HepG2 (cell line): ENCODE data around the gene USP27X. TPM values are rescaled to one million over a fixed set of nuclear protein-coding genes. Genes with fewer than 3 reads are reported as not detected.

ENCODE experiments used
- ATAC-seq: fragments of 200-7000 bp; cut with Tn5 transposase; 3 replicates; pipeline ENCODE4 v1.9.1; 2020; ENCODE audit warnings: mild to moderate bottlenecking, moderate library complexity
- BruUV-seq: library from RNA; stranded (reverse); fragments of 400-500 nt; replicated peaks from 2 replicates; lab custom pipeline; 2021; lab: Mats Ljungman, UMichigan
- CTCF ChIA-PET: fragments of 300-600 bp; formaldehyde crosslinking; extraction: SDS; loops from one replicate; lab custom pipeline; 2021; ENCODE audit warnings: low total read pairs, inconsistent platforms, low intra/inter-chr PET ratio; lab: Yijun Ruan, JAX
- POLR2A ChIA-PET: fragments of 350-600 bp; sonication (Branson Sonifier 250); formaldehyde crosslinking; loops from one replicate; lab custom pipeline; 2020; ENCODE audit warnings: antibody characterized with exemption, inconsistent platforms; lab: Yijun Ruan, JAX
- DNase-seq: peaks from one replicate; pipeline ENCODE4 v3.0.0-alpha.2; 2015; ENCODE audit warnings: low spot score
- FAIRE-seq: peaks from 3 replicates; lab custom pipeline; 2011; peaks lifted over from hg19 to GRCh38; lab: Jason Lieb, UNC
- H2AFZ ChIP-seq: one replicate; pipeline ENCODE4 v1.6.1; 2011; ENCODE audit warnings: low read length, inconsistent platforms
- H3K27ac ChIP-seq: fragments of 300-600 bp; 3 replicates; pipeline ENCODE4 v1.8.0; 2011; ENCODE audit warnings: mixed run types, mild to moderate bottlenecking, mixed read lengths, low read length, inconsistent platforms; ENCODE audit not compliant: insufficient read depth; ENCODE audit errors: extremely low read length
- H3K27me3 ChIP-seq, 2 experiments: fragments of 200-600 bp in 1 of 2; 2 replicates in 1 of 2; 3 replicates in 1 of 2; pipeline versions ENCODE4 v1.6.0 to v1.8.0; 2011; ENCODE audit warnings: low read length in 2 of 2, mild to moderate bottlenecking in 2 of 2, moderate library complexity in 2 of 2, inconsistent platforms in 1 of 2; ENCODE audit not compliant: insufficient read depth in 2 of 2, control insufficient read depth in 1 of 2
- H3K36me3 ChIP-seq, 2 experiments: fragments of 200-600 bp in 1 of 2; replicated peaks in 1 of 2; 2 replicates in 1 of 2; 3 replicates in 1 of 2; pipeline versions ENCODE4 v1.5.1 to v1.8.0; 2011; ENCODE audit warnings: low read length in 2 of 2, inconsistent platforms in 1 of 2; ENCODE audit not compliant: insufficient read depth in 2 of 2, control insufficient read depth in 1 of 2
- H3K4me1 ChIP-seq: 2 replicates; pipeline ENCODE4 v1.5.1; 2012; ENCODE audit warnings: low read length, inconsistent platforms; ENCODE audit not compliant: insufficient read depth
- H3K4me2 ChIP-seq: 2 replicates; pipeline ENCODE4 v1.6.0; 2011; ENCODE audit warnings: low read depth, low read length, inconsistent platforms
- H3K4me3 ChIP-seq, 3 experiments: fragments of 200-600 bp in 1 of 3; sonication (generic), shearing (Covaris generic) in 1 of 3; replicated peaks in 1 of 3; 2 replicates each; pipeline ENCODE4 v1.5.1; 2011 to 2016; ENCODE audit warnings: low read length in 3 of 3, inconsistent platforms in 2 of 3, low read depth in 2 of 3, mild to moderate bottlenecking in 2 of 3, control low read depth in 1 of 3, mixed read lengths in 1 of 3; ENCODE audit not compliant: insufficient read depth in 1 of 3
- H3K79me2 ChIP-seq: one replicate; pipeline ENCODE4 v1.6.1; 2011; ENCODE audit warnings: low read length, inconsistent platforms; ENCODE audit not compliant: insufficient read depth
- H3K9ac ChIP-seq: 2 replicates; pipeline ENCODE4 v1.6.0; 2011; ENCODE audit warnings: mild to moderate bottlenecking, low read depth, low read length, inconsistent platforms; ENCODE audit not compliant: insufficient read depth
- H3K9me3 ChIP-seq: 2 replicates; pipeline ENCODE4 v1.5.1; 2012; ENCODE audit warnings: mild to moderate bottlenecking, low read length
- H4K20me1 ChIP-seq: 2 replicates; pipeline ENCODE4 v1.6.0; 2011; ENCODE audit warnings: inconsistent platforms, mild to moderate bottlenecking, low read length, moderate library complexity; ENCODE audit not compliant: insufficient read depth
- FOXP1 ChIP-seq, 2 experiments: fragments of 450-650 bp in 1 of 2; IDR thresholded peaks; 2 replicates each; pipeline ENCODE4 v1.6.1; 2017 to 2018; ENCODE audit warnings: antibody characterized with exemption in 1 of 2
- HMG20A ChIP-seq: IDR thresholded peaks from 2 replicates; pipeline ENCODE4 v1.6.1; 2016; ENCODE audit warnings: borderline replicate concordance
- MIER3 ChIP-seq: IDR thresholded peaks from 2 replicates; pipeline ENCODE4 v1.6.1; 2016; ENCODE audit warnings: missing compliant biosample characterization, borderline replicate concordance
- NR2F2 ChIP-seq: IDR thresholded peaks from 2 replicates; pipeline ENCODE4 v1.6.1; 2012; ENCODE audit warnings: low read depth, inconsistent platforms, borderline replicate concordance
- RXRA ChIP-seq: sonication (generic); formaldehyde crosslinking; IDR thresholded peaks from 2 replicates; pipeline ENCODE4 v1.5.1; 2020; ENCODE audit warnings: missing genetic modification reagents
- WGBS: methylation state at CpG from one replicate; pipeline ENCODE4 v1.1.6; 2017; ENCODE audit warnings: low lambda C conversion rate; 5-methylcytosine and 5-hydroxymethylcytosine counted together
- in situ Hi-C: cut with HindIII; loops from 2 replicates; pipeline ENCODE4 v1.10.0; 2017; ENCODE audit warnings: low pct_unique_long_range_greater_than_20kb; ENCODE audit not compliant: extremely low pct_ligation_motif_present
- intact Hi-C: fragments of 100-400 bp; cut with micrococcal nuclease; formaldehyde crosslinking; loops from one replicate; pipeline ENCODE4 v1.10.0; 2022; ENCODE audit not compliant: unreplicated experiment
- polyA plus RNA-seq, 8 experiments: library from polyadenylated mRNA; depleted of rRNA in 3 of 8; stranded (reverse) in 7 of 8; unstranded in 1 of 8; fragments of >200 nt; fragmentation: Illumina TruSeq in 4 of 8; extraction: Trizol in 4 of 8; gene quantifications; 2 replicates each; pipeline versions ENCODE4 v1.2.1 to v1.2.3, GENCODE V29; 2011 to 2016; ENCODE audit warnings: low read depth in 4 of 8, missing spikeins in 1 of 8, mixed read lengths in 1 of 8; ENCODE audit not compliant: insufficient read depth in 1 of 8
- total RNA-seq, 5 experiments: library from RNA; depleted of rRNA; stranded (reverse); fragments of >200 nt; fragmentation: Illumina TruSeq; extraction: Trizol; gene quantifications; 2 replicates each; pipeline ENCODE4 v1.2.3, GENCODE V29; 2016; ENCODE audit warnings: low read depth in 1 of 5
- TF ChIP-seq, protein P1 (sequence below): IDR thresholded peaks from 2 replicates; pipeline ENCODE4 v1.4.0; 2020; ENCODE audit warnings: mild to moderate bottlenecking, missing genetic modification reagents
- TF ChIP-seq, protein P2 (sequence below), 2 experiments: sonication (generic) in 1 of 2; formaldehyde crosslinking in 1 of 2; IDR thresholded peaks; 2 replicates each; pipeline versions ENCODE4 v1.4.0 to v1.6.1; 2018 to 2020; ENCODE audit warnings: missing genetic modification reagents in 2 of 2, borderline replicate concordance in 1 of 2, low read depth in 1 of 2, mild to moderate bottlenecking in 1 of 2, missing biosample characterization in 1 of 2

Gene USP27X
- total and polyA plus RNA-seq, 2 of the 13 experiments (the other 11 are each of a cell fraction or from before 2014, with no cell fraction given): 7.2 to 9.7 TPM

DNA sequence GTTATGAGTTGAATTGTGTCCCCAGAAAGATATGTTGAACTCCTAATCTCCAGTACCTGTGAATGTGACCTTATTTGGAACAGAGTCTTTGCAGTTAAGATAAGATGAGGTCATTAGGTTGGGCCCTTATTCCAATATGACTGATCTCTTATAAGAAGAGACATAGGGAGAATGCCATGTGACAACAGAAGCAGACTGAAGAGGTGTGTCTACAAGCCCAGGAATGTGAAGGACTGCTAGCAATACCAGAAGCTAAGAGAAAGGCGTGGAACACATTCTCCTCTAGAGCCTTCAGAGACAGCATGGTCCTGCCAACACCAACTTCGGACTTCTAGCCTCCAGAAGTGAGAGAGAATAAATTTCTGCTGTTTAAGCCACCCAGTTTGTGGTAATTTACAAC is 22.5 kb upstream of the USP27X start:
- H3K4me2 ChIP-seq: no peak overlapping the region
- FAIRE-seq (no peak), ATAC-seq (no peak), DNase-seq (no peak)
- no peaks in the 10 kb centered on the region for H3K36me3 ChIP-seq
- H3K27me3 ChIP-seq: no peaks in the 10 kb centered on the region
- no peak overlapping the region for H3K27ac ChIP-seq
- no peak for TF ChIP-seq MIER3 (CRISPR knock-in tag)
- TF ChIP-seq, protein P1, sequence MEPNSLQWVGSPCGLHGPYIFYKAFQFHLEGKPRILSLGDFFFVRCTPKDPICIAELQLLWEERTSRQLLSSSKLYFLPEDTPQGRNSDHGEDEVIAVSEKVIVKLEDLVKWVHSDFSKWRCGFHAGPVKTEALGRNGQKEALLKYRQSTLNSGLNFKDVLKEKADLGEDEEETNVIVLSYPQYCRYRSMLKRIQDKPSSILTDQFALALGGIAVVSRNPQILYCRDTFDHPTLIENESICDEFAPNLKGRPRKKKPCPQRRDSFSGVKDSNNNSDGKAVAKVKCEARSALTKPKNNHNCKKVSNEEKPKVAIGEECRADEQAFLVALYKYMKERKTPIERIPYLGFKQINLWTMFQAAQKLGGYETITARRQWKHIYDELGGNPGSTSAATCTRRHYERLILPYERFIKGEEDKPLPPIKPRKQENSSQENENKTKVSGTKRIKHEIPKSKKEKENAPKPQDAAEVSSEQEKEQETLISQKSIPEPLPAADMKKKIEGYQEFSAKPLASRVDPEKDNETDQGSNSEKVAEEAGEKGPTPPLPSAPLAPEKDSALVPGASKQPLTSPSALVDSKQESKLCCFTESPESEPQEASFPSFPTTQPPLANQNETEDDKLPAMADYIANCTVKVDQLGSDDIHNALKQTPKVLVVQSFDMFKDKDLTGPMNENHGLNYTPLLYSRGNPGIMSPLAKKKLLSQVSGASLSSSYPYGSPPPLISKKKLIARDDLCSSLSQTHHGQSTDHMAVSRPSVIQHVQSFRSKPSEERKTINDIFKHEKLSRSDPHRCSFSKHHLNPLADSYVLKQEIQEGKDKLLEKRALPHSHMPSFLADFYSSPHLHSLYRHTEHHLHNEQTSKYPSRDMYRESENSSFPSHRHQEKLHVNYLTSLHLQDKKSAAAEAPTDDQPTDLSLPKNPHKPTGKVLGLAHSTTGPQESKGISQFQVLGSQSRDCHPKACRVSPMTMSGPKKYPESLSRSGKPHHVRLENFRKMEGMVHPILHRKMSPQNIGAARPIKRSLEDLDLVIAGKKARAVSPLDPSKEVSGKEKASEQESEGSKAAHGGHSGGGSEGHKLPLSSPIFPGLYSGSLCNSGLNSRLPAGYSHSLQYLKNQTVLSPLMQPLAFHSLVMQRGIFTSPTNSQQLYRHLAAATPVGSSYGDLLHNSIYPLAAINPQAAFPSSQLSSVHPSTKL (CRISPR knock-in tag): no peak
- TF ChIP-seq, protein P2, sequence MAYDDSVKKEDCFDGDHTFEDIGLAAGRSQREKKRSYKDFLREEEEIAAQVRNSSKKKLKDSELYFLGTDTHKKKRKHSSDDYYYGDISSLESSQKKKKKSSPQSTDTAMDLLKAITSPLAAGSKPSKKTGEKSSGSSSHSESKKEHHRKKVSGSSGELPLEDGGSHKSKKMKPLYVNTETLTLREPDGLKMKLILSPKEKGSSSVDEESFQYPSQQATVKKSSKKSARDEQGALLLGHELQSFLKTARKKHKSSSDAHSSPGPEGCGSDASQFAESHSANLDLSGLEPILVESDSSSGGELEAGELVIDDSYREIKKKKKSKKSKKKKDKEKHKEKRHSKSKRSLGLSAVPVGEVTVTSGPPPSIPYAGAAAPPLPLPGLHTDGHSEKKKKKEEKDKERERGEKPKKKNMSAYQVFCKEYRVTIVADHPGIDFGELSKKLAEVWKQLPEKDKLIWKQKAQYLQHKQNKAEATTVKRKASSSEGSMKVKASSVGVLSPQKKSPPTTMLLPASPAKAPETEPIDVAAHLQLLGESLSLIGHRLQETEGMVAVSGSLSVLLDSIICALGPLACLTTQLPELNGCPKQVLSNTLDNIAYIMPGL (CRISPR knock-in tag; IDR thresholded peaks at IDR 0.05; ENCODE audit: borderline replicate concordance in 1 of 2, low read depth in 1 of 2): no peak
- TF ChIP-seq FOXP1 (IDR thresholded peaks at IDR 0.05): no peak
- no peak for TF ChIP-seq FOXP1 (CRISPR knock-in tag; IDR thresholded peaks at IDR 0.05)
- TF ChIP-seq HMG20A (CRISPR knock-in tag): no peak
- no peak for TF ChIP-seq NR2F2
- TF ChIP-seq RXRA (CRISPR knock-in tag): no peak
- H4K20me1 ChIP-seq: no peaks in the 10 kb centered on the region
- intact Hi-C loops: no loop called here
- in situ Hi-C loops: no loop called here
- no peak overlapping the region for H3K9ac ChIP-seq
- H3K4me3 ChIP-seq: no peak overlapping the region
- WGBS: 93% methylated on average over 2 of the region's 2 CpGs
- no peak overlapping the region for H2AFZ ChIP-seq
- CTCF ChIA-PET: no interaction called here
- no peaks in the 10 kb centered on the region for H3K9me3 ChIP-seq
- H3K79me2 ChIP-seq: no peaks in the 10 kb centered on the region
- H3K4me1 ChIP-seq: peaks cover 63% of the 10 kb centered on the region
- POLR2A ChIA-PET: interaction anchor here (0.9 kb wide), 1 partner anchor 22 kb away, joined by 3 read pairs; no protein-coding TSS in a partner anchor
- BruUV-seq: no TSS peak
